Lower leg skin (tissue), 3 donors: ENCODE measurements around the gene OTUD7B.

Experiments
- CTCF ChIP-seq, 3 donors: fragments of 450-650 bp; IDR thresholded peaks; one replicate each; pipeline ENCODE4 v1.5.1; 2016; ENCODE audit warnings: antibody characterized with exemption in 3 of 3, mild to moderate bottlenecking in 3 of 3, moderate library complexity in 2 of 3
- POLR2A ChIP-seq, 2 donors: fragments of 450-650 bp; IDR thresholded peaks; one replicate each; pipeline ENCODE4 v1.6.1; 2016 to 2017; ENCODE audit warnings: antibody characterized with exemption in 2 of 2, mild to moderate bottlenecking in 1 of 2, moderate library complexity in 1 of 2

DNA sequence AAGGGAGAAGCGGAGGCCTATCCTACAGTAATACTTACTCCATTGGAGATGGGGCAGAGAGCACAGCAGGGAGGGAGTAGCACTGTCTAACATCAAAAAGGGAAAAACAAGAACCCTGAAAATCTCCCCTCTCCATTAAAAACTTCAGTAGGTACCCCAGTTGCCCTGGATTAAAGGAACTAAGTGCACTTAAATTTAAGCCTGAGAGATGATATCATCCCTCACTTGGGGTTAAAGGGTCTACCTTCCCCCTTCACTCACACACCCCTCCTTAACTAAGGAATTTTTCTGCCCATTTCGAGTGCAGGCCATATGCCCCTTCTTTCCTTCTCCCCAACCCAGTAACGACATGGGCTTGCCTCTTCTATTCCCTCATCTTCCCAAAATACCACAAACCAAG lies 70.1 kb downstream of the OTUD7B start:
- no peak for TF ChIP-seq CTCF (IDR thresholded peaks at IDR 0.05)
- TF ChIP-seq POLR2A (IDR thresholded peaks at IDR 0.05), result no peak
